ENCODE results near the gene MAMDC2.
A peak's percentile ranks its signal among the peaks of the same experiment; 100 is the strongest.

MAMDC2 gene

GRCh38 chr9:70046274-70047070 lies 2.8 kb downstream of the MAMDC2 start:
- H3K27ac ChIP-seq, result no peak overlapping the region
- no peak for TF ChIP-seq CTCF (conservative IDR thresholded peaks at IDR 0.05)

DNA sequence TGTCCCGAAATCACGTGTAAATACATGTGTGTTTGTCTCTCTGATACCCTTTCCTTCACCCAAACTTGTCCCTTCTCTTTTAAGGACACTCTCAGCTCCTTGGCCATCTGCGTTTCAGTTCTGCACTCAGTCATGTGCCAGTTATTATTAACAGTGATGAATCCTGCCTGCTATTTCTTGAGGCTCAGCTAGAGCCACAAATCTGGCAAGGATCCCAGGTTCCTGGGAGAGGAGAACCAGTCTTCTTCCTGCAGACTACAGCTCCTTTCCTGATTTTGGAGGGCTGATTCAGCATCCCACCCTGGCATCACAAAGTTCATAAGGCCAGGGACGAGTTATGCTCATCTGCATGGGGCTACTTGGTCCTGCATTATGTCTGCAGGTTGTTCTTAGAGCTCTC lies 5.6 kb downstream of the MAMDC2 start:
- H3K27ac ChIP-seq, result no peak overlapping the region
- no peak for TF ChIP-seq CTCF (conservative IDR thresholded peaks at IDR 0.05)

DNA sequence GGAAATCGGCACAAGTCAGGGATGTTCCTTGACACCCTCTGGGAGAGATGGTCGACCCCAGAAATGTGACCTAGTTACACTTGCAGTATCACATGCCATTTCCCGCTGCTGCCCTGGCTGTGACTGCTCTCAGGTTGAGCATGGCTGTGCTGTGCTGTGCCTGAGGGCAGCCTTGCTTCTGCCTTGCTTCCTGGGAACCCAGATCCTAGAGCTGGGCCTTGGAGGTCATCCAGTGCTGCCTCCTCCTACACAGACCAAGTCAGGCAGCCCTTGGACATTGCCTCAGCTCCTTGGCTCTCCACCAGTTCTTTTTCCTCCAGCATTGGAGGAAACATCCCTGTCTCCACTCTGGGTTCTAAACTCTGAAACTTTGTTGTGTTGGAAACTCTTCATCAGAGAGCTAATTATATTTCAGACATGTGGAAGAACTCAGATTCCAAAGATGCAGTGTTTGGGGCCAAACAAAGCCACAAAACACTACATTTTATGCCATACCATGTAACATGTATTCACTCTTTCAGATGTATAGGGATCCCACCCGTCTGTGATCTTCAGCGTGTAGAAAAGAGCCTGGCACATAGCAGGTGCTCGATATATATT lies 6.1 kb downstream of the MAMDC2 start:
- no peak for TF ChIP-seq CTCF (conservative IDR thresholded peaks at IDR 0.05)
- H3K27ac ChIP-seq, result no peak overlapping the region

GRCh38 chr9:70052768-70053167 lies 9.1 kb downstream of the MAMDC2 start:
- TF ChIP-seq CTCF (conservative IDR thresholded peaks at IDR 0.05), result no peak
- peak overlapping the region; percentile 57 for H3K27ac ChIP-seq

GRCh38 chr9:70053864-70054263 lies 10.2 kb downstream of the MAMDC2 start:
- TF ChIP-seq CTCF (conservative IDR thresholded peaks at IDR 0.05), result no peak
- H3K27ac ChIP-seq, result peak overlapping the region; percentile 57

DNA sequence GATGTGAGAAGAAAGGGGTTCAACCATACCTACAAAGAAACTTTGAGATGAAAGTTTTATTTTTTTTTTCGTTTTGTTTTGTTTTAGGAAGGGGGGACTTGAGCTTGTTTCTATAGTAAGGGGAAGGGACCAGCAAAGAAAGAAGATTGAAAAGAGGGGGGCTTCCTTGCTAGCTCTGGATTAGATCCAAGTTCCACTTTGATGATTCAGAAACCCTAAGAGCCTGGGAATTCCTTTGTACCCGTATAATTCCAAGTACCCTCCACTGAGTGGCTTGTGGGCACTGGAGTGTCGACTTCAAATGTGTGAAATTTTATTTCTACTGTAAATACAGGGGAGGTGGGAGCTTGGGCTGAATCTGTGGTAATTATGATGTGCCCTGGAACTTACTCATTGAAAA lies 10.9 kb downstream of the MAMDC2 start:
- peak overlapping the region; percentile 57 for H3K27ac ChIP-seq
- TF ChIP-seq CTCF (conservative IDR thresholded peaks at IDR 0.05), result no peak

DNA sequence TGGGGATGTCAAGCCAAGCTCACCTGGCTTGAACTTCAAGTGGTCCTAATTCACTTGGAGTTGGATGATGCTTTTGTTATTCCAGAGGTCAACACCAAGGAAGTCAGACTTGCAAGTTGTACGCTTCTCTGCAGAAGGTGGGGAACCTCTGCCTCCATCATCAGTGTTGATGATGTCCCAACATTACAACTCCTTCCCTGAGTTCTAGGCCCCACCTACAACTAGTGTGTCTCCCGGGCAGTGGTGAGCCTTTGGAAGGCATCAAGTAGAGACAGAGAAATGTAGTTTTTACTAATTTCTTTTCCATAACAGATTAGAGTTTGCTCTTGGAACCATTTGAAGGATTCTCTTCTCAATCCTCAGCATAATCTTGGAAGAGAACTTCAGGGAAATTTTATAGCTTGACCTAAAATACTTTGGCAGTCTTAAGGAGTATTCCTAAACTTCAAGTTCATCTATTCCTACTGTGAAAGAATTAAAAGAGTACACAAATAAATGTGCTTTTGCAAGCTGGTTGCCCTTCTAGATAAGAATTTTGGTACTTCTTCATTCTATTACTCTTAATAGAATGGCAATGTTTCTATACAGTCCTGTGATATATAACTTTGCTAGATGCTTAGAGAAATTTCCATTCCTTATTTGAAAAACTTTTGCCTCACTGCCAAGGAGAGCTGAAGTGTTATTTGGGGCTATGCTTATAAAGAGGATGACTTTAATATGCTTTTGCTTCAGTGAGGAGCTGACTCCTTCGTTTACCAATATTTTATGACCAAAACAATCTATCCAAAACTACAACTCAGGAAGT lies 12.0 kb downstream of the MAMDC2 start:
- no peak overlapping the region for H3K27ac ChIP-seq
- TF ChIP-seq CTCF (conservative IDR thresholded peaks at IDR 0.05), result no peak

Data from VCaP (cell line).